WTC11 (cell line): ENCODE measurements around the gene MTSS2. TPM values are rescaled to one million over a fixed set of nuclear protein-coding genes. Genes with fewer than 3 reads are reported as not detected.

Experiments used
- ATAC-seq: fragments of 200-7000 bp; cut with Tn5 transposase; 2 replicates; pipeline ENCODE4 v1.10.0; 2021; ENCODE audit warnings: mild to moderate bottlenecking, moderate library complexity
- CTCF ChIA-PET: fragments of 300-600 bp; sonication (Branson Sonifier 250); formaldehyde crosslinking; loops from one replicate; lab custom pipeline; 2021; ENCODE audit warnings: antibody characterized with exemption; lab: Charles Lee
- POLR2A ChIA-PET: fragments of 350-600 bp; sonication (Branson Sonifier 250); formaldehyde crosslinking; loops from one replicate; lab custom pipeline; 2021; ENCODE audit warnings: antibody characterized with exemption; lab: Charles Lee
- DNase-seq: peaks from one replicate; pipeline ENCODE4 v3.0.0; 2021; ENCODE audit warnings: low spot score
- H3K27ac Mint-ChIP-seq: 2 replicates; pipeline ENCODE4 v1.8.0; 2021; ENCODE audit warnings: mixed read lengths
- H3K27me3 Mint-ChIP-seq: 2 replicates; pipeline ENCODE4 v1.8.0; 2021; ENCODE audit warnings: low read depth, mild to moderate bottlenecking, moderate library complexity, mixed read lengths
- H3K36me3 Mint-ChIP-seq: 2 replicates; pipeline ENCODE4 v1.8.0; 2021; ENCODE audit warnings: mixed read lengths
- H3K4me1 Mint-ChIP-seq: 2 replicates; pipeline ENCODE4 v1.8.0; 2022; ENCODE audit warnings: mixed read lengths
- H3K4me3 Mint-ChIP-seq: 2 replicates; pipeline ENCODE4 v1.8.0; 2021; ENCODE audit warnings: mild to moderate bottlenecking, moderate library complexity, mixed read lengths
- H3K9me3 Mint-ChIP-seq: 2 replicates; pipeline ENCODE4 v1.8.0; 2021; ENCODE audit warnings: mixed read lengths
- AR ChIP-seq: fragments of 250-450 bp; sonication (Bioruptor Pico); IDR thresholded peaks from 2 replicates; pipeline ENCODE4 v1.9.0; 2021; ENCODE audit warnings: mild to moderate bottlenecking
- ARID4B ChIP-seq: sonication (generic); formaldehyde crosslinking; IDR thresholded peaks from 2 replicates; pipeline ENCODE4 v1.8.0; 2023; ENCODE audit warnings: missing genetic modification reagents, mild to moderate bottlenecking, borderline replicate concordance
- E2F1 ChIP-seq: sonication (generic); formaldehyde crosslinking; IDR thresholded peaks from 2 replicates; pipeline ENCODE4 v1.8.0; 2022; ENCODE audit warnings: mild to moderate bottlenecking, missing genetic modification reagents
- FOXJ3 ChIP-seq: sonication (generic); formaldehyde crosslinking; IDR thresholded peaks from 2 replicates; pipeline ENCODE4 v1.9.0; 2021; ENCODE audit warnings: missing genetic modification reagents, mild to moderate bottlenecking, borderline replicate concordance
- FOXP4 ChIP-seq: sonication (generic); formaldehyde crosslinking; IDR thresholded peaks from 2 replicates; pipeline ENCODE4 v1.8.0; 2022; ENCODE audit warnings: mild to moderate bottlenecking, missing genetic modification reagents
- KAT7 ChIP-seq: sonication (generic); formaldehyde crosslinking; IDR thresholded peaks from 2 replicates; pipeline ENCODE4 v1.8.1; 2023; ENCODE audit warnings: missing genetic modification reagents, mild to moderate bottlenecking, borderline replicate concordance
- MYBL2 ChIP-seq: sonication (generic); formaldehyde crosslinking; IDR thresholded peaks from 2 replicates; pipeline ENCODE4 v1.8.1; 2023; ENCODE audit warnings: mild to moderate bottlenecking, moderate library complexity, missing genetic modification reagents
- NFE2L1 ChIP-seq: sonication (generic); formaldehyde crosslinking; IDR thresholded peaks from 2 replicates; pipeline ENCODE4 v1.8.1; 2023; ENCODE audit warnings: missing genetic modification reagents
- NFYB ChIP-seq: sonication (generic); formaldehyde crosslinking; conservative IDR thresholded peaks from 2 replicates; pipeline ENCODE4 v1.8.0; 2022; ENCODE audit warnings: low read depth, missing genetic modification reagents
- TEAD4 ChIP-seq: sonication (generic); formaldehyde crosslinking; IDR thresholded peaks from 2 replicates; pipeline ENCODE4 v1.8.0; 2022; ENCODE audit warnings: mild to moderate bottlenecking, missing genetic modification reagents
- ZNF219 ChIP-seq: sonication (generic); formaldehyde crosslinking; IDR thresholded peaks from 2 replicates; pipeline ENCODE4 v1.8.0; 2023; ENCODE audit warnings: missing genetic modification reagents, mild to moderate bottlenecking, borderline replicate concordance
- ZNF263 ChIP-seq: sonication (generic); formaldehyde crosslinking; IDR thresholded peaks from 2 replicates; pipeline ENCODE4 v1.8.1; 2022; ENCODE audit warnings: low read depth, mild to moderate bottlenecking, moderate library complexity, missing genetic modification reagents
- ZNF317 ChIP-seq: sonication (generic); formaldehyde crosslinking; IDR thresholded peaks from 2 replicates; pipeline ENCODE4 v1.8.1; 2023; ENCODE audit warnings: low read depth, mild to moderate bottlenecking, moderate library complexity, missing genetic modification reagents, borderline replicate concordance
- total RNA-seq: library from RNA; stranded (reverse); gene quantifications from 3 replicates; pipeline ENCODE4 v1.2.3, GENCODE V29; 2021

MTSS2 gene
- total RNA-seq, 1 experiment from 2014 or later = 28.3 TPM

GRCh38 chr16:70661918-70662641 is 23.8 kb downstream of the MTSS2 start (continued):
- no peak for TF ChIP-seq FOXJ3 (CRISPR knock-in tag)

DNA sequence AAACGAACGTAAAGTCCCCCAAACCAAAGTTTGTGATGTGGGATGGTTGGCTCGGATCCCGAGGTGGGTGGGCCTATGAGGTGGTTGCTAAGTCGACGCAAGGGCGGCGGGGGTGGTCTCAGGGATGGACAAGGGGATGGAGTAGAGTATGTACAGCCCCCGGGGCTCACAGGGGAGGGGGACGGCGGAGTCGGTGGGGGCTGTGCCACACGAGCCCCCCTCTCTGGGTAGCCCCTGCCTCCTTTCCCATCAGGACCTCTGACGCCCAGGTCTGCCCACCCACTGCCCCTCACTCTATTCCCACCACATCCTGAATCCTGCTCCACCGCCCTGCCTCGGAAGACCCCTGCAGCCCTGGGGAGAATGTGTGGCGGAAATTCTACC is 24.3 kb downstream of the MTSS2 start:
- POLR2A ChIA-PET = no interaction called here
- DNase-seq = no peak

GRCh38 chr16:70660672-70661350 is 25.0 kb downstream of the MTSS2 start:
- H3K4me3 Mint-ChIP-seq = no peak overlapping the region
- ChIA-PET POLR2A (interaction anchor here (0.7 kb wide), 1 partner anchor 46 kb away, joined by 8 read pairs; no protein-coding TSS in a partner anchor), CTCF (interaction anchor here (3.0 kb wide), 1 partner anchor 18 kb away, joined by 12 read pairs; no protein-coding TSS in a partner anchor)
- H3K27me3 Mint-ChIP-seq = no peaks in the 10 kb centered on the region
- peaks cover 13% of the 10 kb centered on the region for H3K4me1 Mint-ChIP-seq
- no peak overlapping the region for H3K27ac Mint-ChIP-seq
- no peaks in the 10 kb centered on the region for H3K9me3 Mint-ChIP-seq
- DNase-seq (no peak), ATAC-seq (peak; percentile 78)
- H3K36me3 Mint-ChIP-seq = peaks cover 3% of the 10 kb centered on the region
- TF ChIP-seq AR (CRISPR knock-in tag) (no peak), E2F1 (CRISPR knock-in tag) (no peak), ZNF317 (no peak), NFYB (CRISPR knock-in tag) (no peak), TEAD4 (CRISPR knock-in tag) (no peak)

More for the DNA sequence above, 24.3 kb downstream of the MTSS2 start:
- no peak for ATAC-seq
- no peak overlapping the region for H3K27ac Mint-ChIP-seq
- TF ChIP-seq ZNF219 (CRISPR knock-in tag) (no peak), ARID4B (CRISPR knock-in tag) (no peak), KAT7 (no peak), ZNF263 (CRISPR knock-in tag) (no peak), FOXP4 (no peak), FOXJ3 (CRISPR knock-in tag) (no peak), MYBL2 (CRISPR knock-in tag) (no peak), NFE2L1 (no peak)
- TF ChIP-seq, all 79 proteins: peak for 0
- peaks cover 1% of the 10 kb centered on the region for H3K9me3 Mint-ChIP-seq
- H3K27me3 Mint-ChIP-seq = no peaks in the 10 kb centered on the region
- H3K36me3 Mint-ChIP-seq = peaks cover 10% of the 10 kb centered on the region
- H3K4me1 Mint-ChIP-seq = peaks cover 13% of the 10 kb centered on the region
- CTCF ChIA-PET = interaction anchor here (0.6 to 1.7 kb wide), 6 partner anchors 8 to 136 kb away, joined by 3 to 5 read pairs (median 4); no protein-coding TSS in a partner anchor
- H3K4me3 Mint-ChIP-seq = no peak overlapping the region
